Testis (tissue), 2 donors: ENCODE results near the gene ME2.

Experiments
- POLR2A ChIP-seq: fragments of 450-650 bp; IDR thresholded peaks from one replicate; pipeline ENCODE4 v1.6.1; 2017; ENCODE audit warnings: antibody characterized with exemption, mild to moderate bottlenecking, moderate library complexity
- TF ChIP-seq, protein P1 (sequence below), 3 experiments: fragments of 450-650 bp in 2 of 3; fragments of 200-600 bp in 1 of 3; sonication (generic) in 1 of 3; IDR thresholded peaks; one replicate each; pipeline ENCODE4 v1.5.1; 2016 to 2019; ENCODE audit warnings: antibody characterized with exemption in 3 of 3, mild to moderate bottlenecking in 2 of 3, moderate library complexity in 1 of 3

DNA sequence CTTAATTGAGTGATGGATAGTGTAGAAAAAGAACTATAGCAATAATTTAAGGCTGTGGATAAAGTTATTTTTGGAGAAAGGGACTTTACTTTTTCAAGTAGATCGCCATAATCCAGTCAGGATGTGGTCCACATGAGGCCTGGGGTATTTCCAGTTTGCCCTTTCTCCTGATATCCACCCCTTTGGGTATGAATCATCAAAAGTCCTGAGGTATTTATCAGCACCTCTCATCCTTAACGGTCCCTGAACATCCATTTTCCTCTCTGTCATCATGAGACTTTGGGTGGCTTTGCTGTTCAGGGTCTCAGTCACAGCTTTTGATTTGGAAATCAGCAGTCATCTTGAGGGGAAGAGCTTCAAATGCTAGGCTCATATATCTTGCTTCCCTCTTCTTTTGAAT, 49.6 kb downstream of the ME2 start:
- TF ChIP-seq, protein P1, sequence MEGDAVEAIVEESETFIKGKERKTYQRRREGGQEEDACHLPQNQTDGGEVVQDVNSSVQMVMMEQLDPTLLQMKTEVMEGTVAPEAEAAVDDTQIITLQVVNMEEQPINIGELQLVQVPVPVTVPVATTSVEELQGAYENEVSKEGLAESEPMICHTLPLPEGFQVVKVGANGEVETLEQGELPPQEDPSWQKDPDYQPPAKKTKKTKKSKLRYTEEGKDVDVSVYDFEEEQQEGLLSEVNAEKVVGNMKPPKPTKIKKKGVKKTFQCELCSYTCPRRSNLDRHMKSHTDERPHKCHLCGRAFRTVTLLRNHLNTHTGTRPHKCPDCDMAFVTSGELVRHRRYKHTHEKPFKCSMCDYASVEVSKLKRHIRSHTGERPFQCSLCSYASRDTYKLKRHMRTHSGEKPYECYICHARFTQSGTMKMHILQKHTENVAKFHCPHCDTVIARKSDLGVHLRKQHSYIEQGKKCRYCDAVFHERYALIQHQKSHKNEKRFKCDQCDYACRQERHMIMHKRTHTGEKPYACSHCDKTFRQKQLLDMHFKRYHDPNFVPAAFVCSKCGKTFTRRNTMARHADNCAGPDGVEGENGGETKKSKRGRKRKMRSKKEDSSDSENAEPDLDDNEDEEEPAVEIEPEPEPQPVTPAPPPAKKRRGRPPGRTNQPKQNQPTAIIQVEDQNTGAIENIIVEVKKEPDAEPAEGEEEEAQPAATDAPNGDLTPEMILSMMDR (IDR thresholded peaks at IDR 0.05) = no peak
- TF ChIP-seq POLR2A = no peak
